HepG2 (cell line): ENCODE results near the gene RNH1. TPM values are rescaled to one million over a fixed set of nuclear protein-coding genes. Genes with fewer than 3 reads are reported as not detected.
A peak's percentile ranks its signal among the peaks of the same experiment; 100 is the strongest.

ENCODE experiments used
- ATF5 ChIP-seq: sonication (generic); formaldehyde crosslinking; IDR thresholded peaks from 2 replicates; pipeline ENCODE4 v1.4.0; 2020; ENCODE audit warnings: mild to moderate bottlenecking, low read depth, missing genetic modification reagents
- HDAC2 ChIP-seq: sonication (generic); formaldehyde crosslinking; IDR thresholded peaks from 2 replicates; pipeline ENCODE4 v1.4.0; 2020; ENCODE audit warnings: missing genetic modification reagents
- HNRNPLL ChIP-seq: fragments of 200-400 bp; formaldehyde crosslinking; IDR thresholded peaks from 2 replicates; pipeline ENCODE4 v1.6.1; 2017; ENCODE audit warnings: mild to moderate bottlenecking, low read depth, low read length; ENCODE audit not compliant: poor library complexity, severe bottlenecking
- IRF1 ChIP-seq: sonication (generic); formaldehyde crosslinking; IDR thresholded peaks from 2 replicates; pipeline ENCODE4 v1.4.0; 2020; ENCODE audit warnings: low read depth, mild to moderate bottlenecking, missing genetic modification reagents
- KLF13 ChIP-seq: sonication (generic); formaldehyde crosslinking; IDR thresholded peaks from 2 replicates; pipeline ENCODE4 v1.4.0; 2020; ENCODE audit warnings: mild to moderate bottlenecking, missing genetic modification reagents
- LRRFIP1 ChIP-seq: sonication (generic); formaldehyde crosslinking; conservative IDR thresholded peaks from 2 replicates; pipeline ENCODE4 v1.4.0; 2020; ENCODE audit warnings: missing genetic modification reagents
- MLX ChIP-seq: IDR thresholded peaks from 2 replicates; pipeline ENCODE4 v1.6.1; 2016
- NR3C1 ChIP-seq: sonication (generic); formaldehyde crosslinking; IDR thresholded peaks from 2 replicates; pipeline ENCODE4 v1.4.0; 2020; ENCODE audit warnings: missing genetic modification reagents
- RBM39 ChIP-seq: fragments of 200-400 bp; formaldehyde crosslinking; IDR thresholded peaks from one replicate; pipeline ENCODE4 v1.6.1; 2018; ENCODE audit warnings: antibody characterized with exemption, mild to moderate bottlenecking, low read depth, low read length; ENCODE audit not compliant: poor library complexity, severe bottlenecking
- SMARCC2 ChIP-seq: fragments of 450-650 bp; IDR thresholded peaks from 2 replicates; pipeline ENCODE4 v1.6.1; 2017; ENCODE audit warnings: antibody characterized with exemption, mild to moderate bottlenecking
- TARDBP ChIP-seq: sonication (generic); formaldehyde crosslinking; IDR thresholded peaks from 2 replicates; pipeline ENCODE4 v1.8.0; 2022; ENCODE audit warnings: mild to moderate bottlenecking, missing genetic modification reagents
- ZBTB25 ChIP-seq: IDR thresholded peaks from 2 replicates; pipeline ENCODE4 v1.6.1; 2018; ENCODE audit warnings: missing genetic modification reagents
- ZNF335 ChIP-seq: sonication (generic); formaldehyde crosslinking; IDR thresholded peaks from 2 replicates; pipeline ENCODE4 v1.4.0; 2020; ENCODE audit warnings: missing genetic modification reagents
- ZNF513 ChIP-seq: sonication (generic); formaldehyde crosslinking; conservative IDR thresholded peaks from 2 replicates; pipeline ENCODE4 v1.5.0; 2020; ENCODE audit warnings: missing genetic modification reagents
- ZNF773 ChIP-seq: sonication (generic); formaldehyde crosslinking; IDR thresholded peaks from 2 replicates; pipeline ENCODE4 v1.4.0; 2020; ENCODE audit warnings: missing genetic modification reagents, borderline replicate concordance
- ZNF788 ChIP-seq: sonication (generic); formaldehyde crosslinking; IDR thresholded peaks from 2 replicates; pipeline ENCODE4 v1.5.0; 2020; ENCODE audit warnings: mild to moderate bottlenecking, missing genetic modification reagents, borderline replicate concordance
- ZSCAN20 ChIP-seq: sonication (generic); formaldehyde crosslinking; IDR thresholded peaks from 2 replicates; pipeline ENCODE4 v1.4.0; 2020; ENCODE audit warnings: missing genetic modification reagents, mild to moderate bottlenecking, borderline replicate concordance
- ZSCAN31 ChIP-seq: sonication (generic); formaldehyde crosslinking; IDR thresholded peaks from 2 replicates; pipeline ENCODE4 v1.5.0; 2020; ENCODE audit warnings: low read depth, mild to moderate bottlenecking, missing genetic modification reagents
- polyA plus RNA-seq, 8 experiments: library from polyadenylated mRNA; depleted of rRNA in 3 of 8; stranded (reverse) in 7 of 8; unstranded in 1 of 8; fragments of >200 nt; fragmentation: Illumina TruSeq in 4 of 8; extraction: Trizol in 4 of 8; gene quantifications; 2 replicates each; pipeline versions ENCODE4 v1.2.1 to v1.2.3, GENCODE V29; 2011 to 2016; ENCODE audit warnings: low read depth in 4 of 8, missing spikeins in 1 of 8, mixed read lengths in 1 of 8; ENCODE audit not compliant: insufficient read depth in 1 of 8
- total RNA-seq, 5 experiments: library from RNA; depleted of rRNA; stranded (reverse); fragments of >200 nt; fragmentation: Illumina TruSeq; extraction: Trizol; gene quantifications; 2 replicates each; pipeline ENCODE4 v1.2.3, GENCODE V29; 2016; ENCODE audit warnings: low read depth in 1 of 5
- TF ChIP-seq, protein P1 (sequence below): sonication (generic); formaldehyde crosslinking; IDR thresholded peaks from 2 replicates; pipeline ENCODE4 v1.8.0; 2022; ENCODE audit warnings: mild to moderate bottlenecking, missing genetic modification reagents; ENCODE audit not compliant: insufficient replicate concordance

Gene RNH1
- total and polyA plus RNA-seq, 2 of the 13 experiments (the other 11 are each of a cell fraction or from before 2014, with no cell fraction given) = 36.0 to 74.1 TPM

- no peak for TF ChIP-seq ZNF513
- TF ChIP-seq LRRFIP1 (CRISPR knock-in tag) = no peak
- no peak for TF ChIP-seq RBM39
- TF ChIP-seq ZSCAN31 (CRISPR knock-in tag) = 0 out of 2 replicates have a peak, but pooled peaks have one; percentile 27
- TF ChIP-seq ATF5 (CRISPR knock-in tag) = no peak
- TF ChIP-seq ZNF773 (CRISPR knock-in tag) = no peak
- TF ChIP-seq MLX (CRISPR knock-in tag) = no peak
- TF ChIP-seq SMARCC2 = no peak
- no peak; the same call in none of the 2 replicates for TF ChIP-seq ZBTB25 (CRISPR knock-in tag)
- TF ChIP-seq HNRNPLL = no peak
- no peak for TF ChIP-seq ZNF335
- TF ChIP-seq HDAC2 (CRISPR knock-in tag) = no peak; the same call in 1 of the 2 replicates
- TF ChIP-seq KLF13 = no peak
- no peak for TF ChIP-seq NR3C1
- peak; percentile 62; the same call in 1 of the 2 replicates for TF ChIP-seq ZNF788 (CRISPR knock-in tag)
- peak; percentile 73; the same call in 1 of the 2 replicates for TF ChIP-seq TARDBP (CRISPR knock-in tag)
- TF ChIP-seq, protein P1, sequence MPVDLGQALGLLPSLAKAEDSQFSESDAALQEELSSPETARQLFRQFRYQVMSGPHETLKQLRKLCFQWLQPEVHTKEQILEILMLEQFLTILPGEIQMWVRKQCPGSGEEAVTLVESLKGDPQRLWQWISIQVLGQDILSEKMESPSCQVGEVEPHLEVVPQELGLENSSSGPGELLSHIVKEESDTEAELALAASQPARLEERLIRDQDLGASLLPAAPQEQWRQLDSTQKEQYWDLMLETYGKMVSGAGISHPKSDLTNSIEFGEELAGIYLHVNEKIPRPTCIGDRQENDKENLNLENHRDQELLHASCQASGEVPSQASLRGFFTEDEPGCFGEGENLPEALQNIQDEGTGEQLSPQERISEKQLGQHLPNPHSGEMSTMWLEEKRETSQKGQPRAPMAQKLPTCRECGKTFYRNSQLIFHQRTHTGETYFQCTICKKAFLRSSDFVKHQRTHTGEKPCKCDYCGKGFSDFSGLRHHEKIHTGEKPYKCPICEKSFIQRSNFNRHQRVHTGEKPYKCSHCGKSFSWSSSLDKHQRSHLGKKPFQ (CRISPR knock-in tag) = no peak
- TF ChIP-seq ZSCAN20 (CRISPR knock-in tag) = 0 out of 2 replicates have a peak, but pooled peaks have one; percentile 40
- no peak for TF ChIP-seq IRF1 (CRISPR knock-in tag)
Measured at GRCh38 chr11:506995-507726, at the start of gene RNH1 (continued).
